HepG2 (cell line): Measurements from ENCODE around the gene MTIF3. TPM values are rescaled to one million over a fixed set of nuclear protein-coding genes. Genes with fewer than 3 reads are reported as not detected.

Source experiments
- ARNTL ChIP-seq: sonication (generic); formaldehyde crosslinking; IDR thresholded peaks from 2 replicates; pipeline ENCODE4 v1.4.0; 2020; ENCODE audit warnings: mild to moderate bottlenecking, missing genetic modification reagents
- DPF2 ChIP-seq: sonication (generic); formaldehyde crosslinking; IDR thresholded peaks from 2 replicates; pipeline ENCODE4 v1.4.0; 2020; ENCODE audit warnings: mild to moderate bottlenecking, low read depth, missing genetic modification reagents, borderline replicate concordance
- GMEB1 ChIP-seq: sonication (generic); formaldehyde crosslinking; IDR thresholded peaks from 2 replicates; pipeline ENCODE4 v1.5.1; 2020; ENCODE audit warnings: missing genetic modification reagents, mild to moderate bottlenecking, borderline replicate concordance
- HNF4G ChIP-seq, 2 experiments: sonication (generic) in 1 of 2; formaldehyde crosslinking in 1 of 2; IDR thresholded peaks; 2 replicates each; pipeline versions ENCODE4 v1.4.0 to v1.6.1; 2011 to 2020; ENCODE audit warnings: borderline replicate concordance in 2 of 2, low read depth in 2 of 2, mild to moderate bottlenecking in 2 of 2, low read length in 1 of 2, missing genetic modification reagents in 1 of 2, moderate library complexity in 1 of 2
- NAIF1 ChIP-seq: sonication (generic); formaldehyde crosslinking; IDR thresholded peaks from 2 replicates; pipeline ENCODE4 v1.5.0; 2020; ENCODE audit warnings: mild to moderate bottlenecking, missing genetic modification reagents, borderline replicate concordance
- POLR2AphosphoS5 ChIP-seq: IDR thresholded peaks from 2 replicates; pipeline ENCODE4 v1.6.1; 2012; ENCODE audit warnings: low read depth, low read length
- SALL1 ChIP-seq: sonication (generic); formaldehyde crosslinking; IDR thresholded peaks from 2 replicates; pipeline ENCODE4 v1.8.0; 2022; ENCODE audit warnings: mild to moderate bottlenecking, missing genetic modification reagents
- SNAPC5 ChIP-seq: sonication (generic); formaldehyde crosslinking; IDR thresholded peaks from 2 replicates; pipeline ENCODE4 v1.8.1; 2023; ENCODE audit warnings: mild to moderate bottlenecking, missing genetic modification reagents, borderline replicate concordance
- SNRNP70 ChIP-seq: fragments of 200-400 bp; formaldehyde crosslinking; IDR thresholded peaks from 2 replicates; pipeline ENCODE4 v1.6.1; 2017; ENCODE audit warnings: mild to moderate bottlenecking, low read depth, low read length, moderate library complexity
- TFDP1 ChIP-seq: IDR thresholded peaks from 2 replicates; pipeline ENCODE4 v1.6.1; 2016; ENCODE audit warnings: missing compliant biosample characterization, missing genetic modification reagents, borderline replicate concordance
- ZBTB3 ChIP-seq: sonication (generic); formaldehyde crosslinking; IDR thresholded peaks from 2 replicates; pipeline ENCODE4 v1.4.0; 2020; ENCODE audit warnings: low read depth, mild to moderate bottlenecking, moderate library complexity, missing genetic modification reagents, borderline replicate concordance
- ZBTB46 ChIP-seq: sonication (generic); formaldehyde crosslinking; IDR thresholded peaks from 2 replicates; pipeline ENCODE4 v1.4.0; 2020; ENCODE audit warnings: mild to moderate bottlenecking, missing genetic modification reagents, borderline replicate concordance
- ZFP41 ChIP-seq: sonication (generic); formaldehyde crosslinking; IDR thresholded peaks from 2 replicates; pipeline ENCODE4 v1.4.0; 2020; ENCODE audit warnings: mild to moderate bottlenecking, missing genetic modification reagents, borderline replicate concordance
- ZNF20 ChIP-seq: sonication (generic); formaldehyde crosslinking; IDR thresholded peaks from 2 replicates; pipeline ENCODE4 v1.4.0; 2020; ENCODE audit warnings: mild to moderate bottlenecking, moderate library complexity, missing genetic modification reagents
- ZNF230 ChIP-seq: sonication (generic); formaldehyde crosslinking; IDR thresholded peaks from 2 replicates; pipeline ENCODE4 v1.4.0; 2020; ENCODE audit warnings: mild to moderate bottlenecking, missing genetic modification reagents
- ZNF678 ChIP-seq: sonication (generic); formaldehyde crosslinking; IDR thresholded peaks from 2 replicates; pipeline ENCODE4 v1.4.0; 2020; ENCODE audit warnings: mild to moderate bottlenecking, missing genetic modification reagents
- ZNF746 ChIP-seq: sonication (generic); formaldehyde crosslinking; IDR thresholded peaks from 2 replicates; pipeline ENCODE4 v1.8.0; 2022; ENCODE audit warnings: mild to moderate bottlenecking, missing genetic modification reagents
- polyA plus RNA-seq, 8 experiments: library from polyadenylated mRNA; depleted of rRNA in 3 of 8; stranded (reverse) in 7 of 8; unstranded in 1 of 8; fragments of >200 nt; fragmentation: Illumina TruSeq in 4 of 8; extraction: Trizol in 4 of 8; gene quantifications; 2 replicates each; pipeline versions ENCODE4 v1.2.1 to v1.2.3, GENCODE V29; 2011 to 2016; ENCODE audit warnings: low read depth in 4 of 8, missing spikeins in 1 of 8, mixed read lengths in 1 of 8; ENCODE audit not compliant: insufficient read depth in 1 of 8
- total RNA-seq, 5 experiments: library from RNA; depleted of rRNA; stranded (reverse); fragments of >200 nt; fragmentation: Illumina TruSeq; extraction: Trizol; gene quantifications; 2 replicates each; pipeline ENCODE4 v1.2.3, GENCODE V29; 2016; ENCODE audit warnings: low read depth in 1 of 5
- TF ChIP-seq, protein P1 (sequence below): sonication (generic); formaldehyde crosslinking; IDR thresholded peaks from 2 replicates; pipeline ENCODE4 v1.4.0; 2020; ENCODE audit warnings: missing genetic modification reagents

MTIF3 gene
- total and polyA plus RNA-seq, 2 of the 13 experiments (the other 11 are each of a cell fraction or from before 2014, with no cell fraction given) = 33.7 to 40.6 TPM

DNA sequence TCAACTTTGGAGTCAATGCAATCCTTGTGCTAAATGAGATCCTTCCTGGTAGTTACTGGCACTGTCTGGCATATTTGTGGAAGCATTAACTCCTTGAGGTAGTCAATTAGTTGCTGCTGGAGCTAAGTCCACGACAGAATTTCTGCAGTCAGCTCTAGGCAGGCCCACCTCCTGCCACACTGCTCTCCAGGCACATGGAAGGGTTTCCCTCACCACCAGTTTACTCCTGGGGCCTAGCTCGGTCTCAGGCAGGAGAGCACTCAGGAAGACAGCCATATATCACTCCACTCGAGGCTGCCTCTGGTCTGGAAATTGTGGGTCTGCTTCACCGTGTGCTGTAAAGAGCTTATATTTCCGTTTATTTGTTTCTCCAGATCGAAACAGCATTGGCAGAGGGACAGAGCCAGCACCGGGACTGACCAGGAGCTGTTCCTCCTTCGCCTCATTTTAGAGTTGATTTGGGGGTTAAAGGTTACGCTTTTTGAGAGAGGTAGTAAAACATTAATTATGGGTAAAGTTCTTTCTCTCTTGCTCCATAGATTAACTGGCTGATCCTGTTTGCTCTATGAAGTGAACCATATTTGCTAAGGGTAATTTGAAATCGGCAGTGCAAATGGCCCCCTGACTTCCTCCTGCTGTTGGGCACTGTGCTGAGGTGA lies 46.5 kb downstream of the MTIF3 start (continued):
- TF ChIP-seq, protein P1, sequence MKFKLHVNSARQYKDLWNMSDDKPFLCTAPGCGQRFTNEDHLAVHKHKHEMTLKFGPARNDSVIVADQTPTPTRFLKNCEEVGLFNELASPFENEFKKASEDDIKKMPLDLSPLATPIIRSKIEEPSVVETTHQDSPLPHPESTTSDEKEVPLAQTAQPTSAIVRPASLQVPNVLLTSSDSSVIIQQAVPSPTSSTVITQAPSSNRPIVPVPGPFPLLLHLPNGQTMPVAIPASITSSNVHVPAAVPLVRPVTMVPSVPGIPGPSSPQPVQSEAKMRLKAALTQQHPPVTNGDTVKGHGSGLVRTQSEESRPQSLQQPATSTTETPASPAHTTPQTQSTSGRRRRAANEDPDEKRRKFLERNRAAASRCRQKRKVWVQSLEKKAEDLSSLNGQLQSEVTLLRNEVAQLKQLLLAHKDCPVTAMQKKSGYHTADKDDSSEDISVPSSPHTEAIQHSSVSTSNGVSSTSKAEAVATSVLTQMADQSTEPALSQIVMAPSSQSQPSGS (CRISPR knock-in tag) = no peak
- TF ChIP-seq HNF4G (IDR thresholded peaks at IDR 0.05; ENCODE audit: borderline replicate concordance, low read depth, low read length) (no peak), HNF4G (CRISPR knock-in tag; IDR thresholded peaks at IDR 0.05; ENCODE audit: borderline replicate concordance, low read depth) (0 out of 2 replicates have a peak, but pooled peaks have one; percentile 14), POLR2AphosphoS5 (peak; percentile 77; the same call in 1 of the 2 replicates), SNAPC5 (CRISPR knock-in tag) (no peak), ZNF20 (CRISPR knock-in tag) (no peak), ZFP41 (CRISPR knock-in tag) (peak; percentile 74; the same call in 1 of the 2 replicates), TFDP1 (CRISPR knock-in tag) (peak; percentile 60; the same call in 1 of the 2 replicates), DPF2 (CRISPR knock-in tag) (no peak), ZBTB46 (no peak), SALL1 (peak; percentile 72), ZNF230 (CRISPR knock-in tag) (0 out of 2 replicates have a peak, but pooled peaks have one; percentile 82), ZNF746 (CRISPR knock-in tag) (peak; percentile 64; the same call in 1 of the 2 replicates), GMEB1 (peak; percentile 40; the same call in 1 of the 2 replicates), SNRNP70 (no peak), ARNTL (CRISPR knock-in tag) (peak; percentile 64; the same call in 1 of the 2 replicates), NAIF1 (peak; percentile 76; the same call in 1 of the 2 replicates), ZNF678 (CRISPR knock-in tag) (peak; percentile 58; the same call in 1 of the 2 replicates), ZBTB3 (CRISPR knock-in tag) (no peak)
